GM21390 (cell line): Measurements from ENCODE around the gene OVCA2.

Experiments used
- ATAC-seq: cut with Tn5 transposase; IDR thresholded peaks from one replicate; pipeline ENCODE4 v1.9.1; 2021; ENCODE audit not compliant: unreplicated experiment

The OVCA2 gene

DNA sequence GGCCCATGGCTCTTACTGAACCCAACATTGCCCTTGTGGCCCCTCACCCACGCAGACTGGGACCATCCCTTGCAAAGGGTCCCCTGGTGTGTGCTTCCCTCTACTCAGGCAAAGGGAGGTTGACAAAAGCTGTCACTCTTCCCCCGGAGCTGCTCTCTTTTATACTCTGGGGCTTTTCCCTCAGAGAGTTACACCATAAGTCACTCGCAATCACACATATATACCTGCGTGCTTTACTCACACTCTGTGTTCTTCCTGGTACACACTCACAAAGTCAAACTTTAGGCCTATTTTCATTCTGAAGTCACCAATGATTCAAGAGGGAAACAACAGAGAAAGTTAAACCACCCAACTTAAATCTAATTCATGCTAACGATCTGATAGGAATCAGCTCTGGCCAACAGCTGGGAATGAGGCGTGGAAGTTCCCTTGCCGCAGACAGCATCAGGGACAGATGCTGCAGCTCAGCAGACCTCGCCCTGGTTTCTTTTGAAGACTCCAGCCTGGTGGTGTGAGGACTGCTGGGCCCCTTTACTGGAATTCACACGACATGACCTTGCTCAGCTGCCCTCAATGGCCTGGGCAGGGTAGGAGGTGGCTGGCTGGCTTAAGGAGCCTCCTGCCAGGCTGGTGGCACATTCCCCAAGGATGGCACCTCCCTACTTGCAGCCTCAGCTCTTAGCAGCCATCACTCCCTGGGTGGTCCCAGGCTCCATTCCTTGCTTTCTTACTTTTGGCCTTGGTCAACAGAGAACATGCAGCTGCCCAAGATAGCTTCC is 40.4 kb downstream of the OVCA2 start:
- ATAC-seq: no peak

DNA sequence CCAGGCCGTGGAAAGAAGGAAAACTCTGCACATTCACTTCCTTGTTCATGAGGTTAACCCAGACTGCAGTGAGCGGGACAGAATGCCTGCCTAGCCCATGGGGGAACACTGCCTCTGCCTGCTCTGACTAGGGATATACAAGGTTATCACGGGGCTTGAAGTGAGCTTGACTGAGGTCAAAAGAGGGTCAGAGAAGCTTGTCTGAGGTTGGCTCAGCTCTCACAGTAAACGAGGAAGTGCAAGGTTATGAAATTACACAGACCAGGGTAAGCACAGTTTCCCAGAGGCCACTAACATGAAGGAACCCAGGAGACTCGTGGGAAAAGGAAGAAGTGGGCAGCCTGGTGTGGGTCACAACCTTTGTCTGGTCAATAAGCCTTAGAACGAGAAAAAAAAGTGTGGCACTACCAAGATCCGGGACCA is 41.8 kb downstream of the OVCA2 start:
- no peak for ATAC-seq

DNA sequence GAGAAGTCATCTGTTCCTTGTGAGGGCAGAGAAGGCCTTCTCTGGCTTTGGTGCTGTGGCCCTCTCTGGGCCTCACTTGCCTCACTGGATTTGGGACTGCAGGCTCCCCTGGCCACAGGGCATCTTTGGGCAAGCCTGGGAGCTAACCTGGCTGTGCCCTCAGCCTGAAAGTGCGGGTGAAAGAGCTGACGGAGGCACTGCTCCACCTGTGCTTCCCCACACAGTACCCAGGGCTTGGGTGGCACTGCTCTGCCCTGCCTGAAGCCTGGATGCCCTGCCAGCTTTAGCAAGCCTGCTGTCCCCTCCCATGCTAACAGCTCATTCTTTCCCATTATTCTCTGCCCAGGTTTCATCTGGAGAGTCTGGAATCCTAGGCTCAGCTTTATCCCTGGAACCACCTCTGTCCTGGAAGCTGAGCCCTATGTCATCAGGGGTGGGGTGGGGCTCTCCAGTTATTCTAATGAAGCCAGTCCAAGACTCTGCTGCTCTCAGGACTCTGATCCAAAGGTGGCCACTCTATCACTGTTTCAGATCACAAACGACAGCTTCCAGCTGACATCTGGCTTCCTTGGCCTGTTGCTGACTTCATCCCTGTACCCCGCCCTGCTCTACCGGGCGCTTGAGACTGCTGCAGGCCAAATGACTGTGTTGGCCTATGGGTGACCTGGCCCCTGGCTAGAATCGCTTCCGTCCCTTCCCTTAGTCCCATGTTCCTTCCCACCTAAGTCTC is 42.4 kb downstream of the OVCA2 start:
- no peak for ATAC-seq

DNA sequence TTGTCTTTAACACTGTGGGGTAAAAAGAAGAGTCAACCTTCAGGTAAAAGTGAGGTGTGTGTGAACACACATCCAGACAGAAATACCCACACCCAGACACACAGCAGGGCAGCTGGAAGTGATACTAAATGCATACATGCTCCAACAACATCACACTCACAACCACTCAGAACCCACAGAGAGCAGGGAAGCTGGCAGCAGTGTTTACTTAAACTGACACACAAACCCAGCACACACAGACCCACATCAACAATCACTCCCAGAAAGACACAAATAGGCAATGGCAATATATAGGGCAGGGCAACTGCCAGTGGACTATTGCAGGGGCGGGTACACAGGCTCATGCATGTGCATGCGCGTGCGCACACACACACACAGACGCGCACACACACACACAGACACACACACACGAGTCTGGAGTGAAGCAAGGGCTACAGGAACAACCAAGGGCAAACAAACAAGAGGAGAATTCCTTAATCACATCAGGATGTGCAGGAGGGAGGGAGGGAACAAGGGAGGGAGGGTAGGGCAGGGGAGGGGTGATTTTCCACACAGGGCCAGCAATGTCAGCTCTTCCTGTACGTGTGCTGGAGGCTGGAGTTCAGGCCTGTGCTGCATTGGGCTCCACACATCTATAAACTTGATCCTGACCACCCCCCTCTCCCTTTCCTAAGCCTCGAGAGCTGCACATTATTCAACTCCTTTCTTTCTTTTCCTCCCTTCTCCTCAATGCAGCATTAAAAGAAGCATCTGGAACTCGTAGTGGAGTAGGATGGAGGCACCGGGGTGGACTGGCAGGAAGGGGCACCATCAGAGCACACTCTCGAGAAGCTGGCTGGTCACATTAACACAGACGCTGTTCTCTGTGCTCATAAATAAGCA is 43.2 kb downstream of the OVCA2 start:
- ATAC-seq: no peak

DNA sequence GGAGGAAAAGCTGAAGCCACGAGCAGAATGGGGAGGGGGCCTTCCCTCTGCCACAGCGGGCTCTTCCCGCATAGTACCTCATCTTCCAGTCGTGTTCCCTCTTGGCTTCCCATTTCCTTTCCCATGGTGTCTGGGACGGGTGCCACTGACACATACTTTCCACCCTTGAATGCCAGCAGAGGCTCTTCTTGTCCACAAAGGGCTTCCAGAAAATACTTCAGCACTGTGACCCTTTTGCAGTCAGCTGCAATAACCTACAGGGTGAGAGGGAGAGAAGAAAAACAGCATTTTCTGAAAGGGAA is 43.8 kb downstream of the OVCA2 start:
- no peak for ATAC-seq

DNA sequence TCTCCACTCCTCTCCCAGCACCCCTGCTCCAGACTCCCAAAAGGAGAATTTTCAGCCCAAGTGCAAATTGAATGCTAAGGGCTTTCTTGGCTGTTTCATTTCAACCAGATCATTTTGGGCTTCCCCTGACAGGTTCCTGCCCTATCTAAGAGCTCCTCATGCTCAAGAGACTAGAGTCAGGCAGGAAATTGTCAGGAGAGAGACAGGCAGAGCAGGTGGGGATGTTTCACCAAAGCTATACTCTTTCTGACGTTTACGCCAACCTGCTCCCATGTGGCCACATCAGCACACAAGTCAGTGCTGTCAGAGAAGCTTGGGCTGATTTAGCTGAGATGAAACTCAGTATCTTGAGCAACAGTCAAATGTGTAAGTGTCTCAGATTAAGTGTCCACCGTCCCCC is 44.5 kb downstream of the OVCA2 start:
- ATAC-seq: no peak

DNA sequence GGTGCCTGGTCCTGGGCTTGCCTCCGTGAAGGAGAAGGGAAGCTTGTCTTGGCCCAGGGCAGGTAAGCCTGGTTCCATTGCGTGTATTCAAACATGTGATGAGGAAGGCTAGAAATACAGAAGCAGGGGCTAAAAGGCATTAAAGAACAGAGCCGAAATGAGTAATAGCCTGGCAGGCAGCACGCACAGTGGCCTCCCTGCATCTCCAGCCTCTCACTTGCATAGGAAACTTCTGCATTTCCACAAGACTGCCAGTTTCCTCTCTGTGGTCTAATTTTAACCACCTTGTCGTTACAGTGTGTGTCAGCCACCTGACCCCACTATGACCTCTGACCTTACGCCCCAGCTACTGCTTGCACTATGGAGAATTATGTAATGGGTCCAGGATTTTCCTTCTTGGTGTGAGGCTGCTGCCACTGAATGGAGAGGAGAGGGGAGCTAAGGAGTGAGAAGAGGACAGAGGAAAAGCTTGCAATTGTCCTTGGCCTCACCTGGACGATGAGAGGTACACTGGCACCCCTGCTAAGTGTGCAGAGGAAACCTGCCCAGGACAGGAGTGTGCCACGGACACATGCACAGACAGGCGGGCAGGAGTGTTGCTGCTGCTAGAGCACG is 45.9 kb downstream of the OVCA2 start:
- ATAC-seq: no peak

DNA sequence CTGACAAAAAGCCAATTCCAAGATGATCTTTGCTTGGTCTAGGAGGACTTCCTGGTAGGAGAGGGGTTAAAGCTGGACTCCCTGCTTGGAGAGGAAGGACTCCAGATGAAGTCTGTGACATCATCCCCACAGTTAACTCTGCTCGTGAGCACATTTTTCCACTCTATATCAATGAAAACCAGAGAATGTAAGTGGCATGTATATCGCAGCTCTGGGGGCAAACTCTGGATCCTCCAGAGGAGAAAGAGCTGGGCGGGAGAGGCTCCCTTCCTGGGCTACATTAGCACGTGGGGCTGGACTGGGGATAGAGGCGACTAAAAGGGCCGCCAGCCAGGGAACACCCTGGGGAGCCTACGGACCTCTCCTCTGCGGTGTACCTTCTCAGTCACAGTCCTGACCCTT is 47.2 kb downstream of the OVCA2 start:
- peak; percentile 37 for ATAC-seq

DNA sequence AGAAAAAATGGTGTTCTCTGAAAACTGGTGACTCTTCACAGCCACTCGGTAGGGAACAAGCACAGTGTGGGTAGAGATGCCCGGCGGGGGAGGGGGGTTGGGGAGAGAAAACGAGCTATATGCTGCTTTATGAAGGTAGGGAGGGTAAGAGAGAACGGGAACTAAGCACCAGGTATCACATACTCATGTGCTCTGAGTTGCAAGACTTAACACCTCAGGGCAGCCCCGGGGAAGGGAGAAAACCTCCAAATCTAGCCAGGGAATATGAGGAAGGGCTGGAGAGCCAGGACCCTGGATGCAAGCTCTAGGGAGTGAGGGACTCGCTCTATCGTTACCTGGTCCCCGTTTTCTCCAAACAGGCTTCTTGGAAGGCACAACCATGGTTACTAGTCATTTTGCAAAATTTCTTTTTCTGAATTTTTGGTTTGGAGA is 48.4 kb downstream of the OVCA2 start:
- no peak for ATAC-seq

DNA sequence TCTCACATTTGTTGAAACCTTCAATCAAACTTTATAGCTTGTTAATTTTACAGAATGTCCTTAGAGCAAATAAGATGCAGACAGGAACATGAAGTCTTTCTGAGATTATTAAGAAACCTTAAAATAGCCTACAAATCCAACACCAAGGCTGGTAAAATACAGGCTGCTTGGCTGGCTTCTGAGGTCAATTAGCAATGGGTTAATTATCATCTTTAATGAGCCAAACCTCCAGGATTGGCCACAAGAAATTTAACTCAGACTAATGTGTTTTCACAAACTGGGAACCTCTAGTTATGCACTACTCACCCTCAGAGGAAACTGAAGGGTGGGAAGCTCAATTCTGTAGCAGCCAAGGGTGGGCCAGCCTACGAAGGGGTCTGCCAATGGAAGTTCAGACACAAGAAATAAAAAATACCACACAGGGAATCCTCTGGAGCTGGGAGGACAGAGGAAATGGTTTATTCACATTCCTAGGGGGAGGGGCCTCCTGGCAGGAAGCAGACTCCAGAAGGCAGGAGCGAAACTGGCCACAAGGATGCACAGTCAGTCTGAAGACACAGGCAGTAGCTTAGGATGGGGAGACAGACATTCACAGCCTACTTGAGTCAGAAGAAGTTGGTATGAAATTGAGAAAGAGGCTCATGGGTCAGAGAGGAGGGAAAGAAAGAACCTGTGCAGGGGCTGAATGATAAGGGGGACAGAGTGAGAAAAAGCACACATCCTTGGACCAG is 49.1 kb downstream of the OVCA2 start:
- no peak for ATAC-seq

DNA sequence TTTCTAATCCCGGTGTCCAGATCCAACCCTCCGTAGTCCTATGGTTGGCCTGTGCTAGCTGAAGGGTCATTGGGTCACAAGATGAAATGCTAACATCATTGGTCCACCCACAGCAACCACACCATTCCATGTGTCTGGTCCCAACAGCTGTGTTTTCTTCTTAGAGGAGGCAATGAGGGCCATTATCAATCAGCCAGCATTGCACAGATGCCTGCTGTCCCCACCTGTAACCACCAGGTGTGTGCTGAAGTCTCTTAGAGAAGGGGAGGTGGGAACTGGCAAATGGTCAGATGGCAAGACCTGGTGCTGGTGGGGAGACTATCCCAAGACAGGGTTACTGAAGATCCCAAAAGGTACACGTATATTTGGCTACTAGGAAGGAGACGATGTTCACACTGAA is 50.4 kb downstream of the OVCA2 start:
- no peak for ATAC-seq
